ENCODE results near the gene CCDC141. TPM values are rescaled to one million over a fixed set of nuclear protein-coding genes. Genes with fewer than 3 reads are reported as not detected.

The CCDC141 gene
- total RNA-seq, 1 donor from 2014 or later = 116 TPM

DNA sequence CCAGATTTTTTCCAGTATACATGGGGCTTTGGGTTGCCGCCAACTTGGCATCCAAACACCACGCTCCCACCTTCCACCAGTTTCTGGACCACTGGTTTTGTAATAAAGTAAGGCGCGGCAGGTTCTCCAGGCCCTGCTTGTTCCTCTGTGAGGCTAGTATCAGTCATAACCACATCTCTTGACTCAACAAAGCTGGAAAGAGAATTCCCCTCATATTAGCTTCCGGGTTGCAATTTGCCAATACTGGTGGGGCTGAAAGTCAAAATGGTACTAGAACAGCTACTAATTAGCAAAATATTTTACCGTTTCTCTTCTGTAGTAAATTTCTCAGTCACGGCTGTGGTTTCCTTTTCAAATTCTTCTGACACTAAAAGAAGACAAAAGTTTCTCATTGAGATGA is 267.7 kb downstream of the CCDC141 start:
- no peak for ATAC-seq
- intact Hi-C loops (cut with DNase I) = no loop called here
- DNase-seq (ENCODE audit: missing footprints) = no peak

Other genes starting within 250 kb of the CCDC141 start
- gene TTN, start 242.7 kb downstream of the CCDC141 start, total RNA-seq = 3,032 TPM
- 40.5 TPM for gene SESTD1, start 214.7 kb upstream of the CCDC141 start, total RNA-seq

Data from Right ventricle myocardium inferior (tissue), 1 donor.